Activated T-helper 17 cell treated with anti-CD3 and anti-CD28 coated beads, Interleukin-2, amount 50 U/mL, for 72 hours (primary cell): ENCODE results near the gene ENG. TPM values are rescaled to one million over a fixed set of nuclear protein-coding genes. Genes with fewer than 3 reads are reported as not detected.
"Not testable (repeated sequence)": the region's sequence is repeated elsewhere in the genome, so short reads cannot be mapped to it uniquely, and the experiment has no call there.

Experiments used
- ATAC-seq: fragments of 150-1000 bp; cut with Tn5 transposase; replicated peaks from 2 replicates; pipeline ENCODE4 v1.10.0; 2021; ENCODE audit warnings: mild to moderate bottlenecking, moderate library complexity
- H3K27ac Mint-ChIP-seq: one replicate; pipeline ENCODE4 v1.8.0; 2022; ENCODE audit warnings: mixed read lengths
- H3K27me3 Mint-ChIP-seq: one replicate; pipeline ENCODE4 v1.8.0; 2022; ENCODE audit warnings: mixed read lengths
- H3K36me3 Mint-ChIP-seq: one replicate; pipeline ENCODE4 v1.8.0; 2022; ENCODE audit warnings: low read depth, mild to moderate bottlenecking, mixed read lengths
- H3K4me1 Mint-ChIP-seq: one replicate; pipeline ENCODE4 v1.8.0; 2022; ENCODE audit warnings: mixed read lengths
- H3K4me3 Mint-ChIP-seq: one replicate; pipeline ENCODE4 v1.8.0; 2022; ENCODE audit warnings: mild to moderate bottlenecking, mixed read lengths
- H3K9me3 Mint-ChIP-seq: one replicate; pipeline ENCODE4 v1.8.0; 2022; ENCODE audit warnings: mixed read lengths
- total RNA-seq, 2 donors: library from RNA; stranded (reverse); gene quantifications; one replicate each; pipeline ENCODE4 v1.2.3, GENCODE V29; 2022

The ENG gene
- total RNA-seq, 2 donors from 2014 or later = 10.0 to 18.7 TPM

DNA sequence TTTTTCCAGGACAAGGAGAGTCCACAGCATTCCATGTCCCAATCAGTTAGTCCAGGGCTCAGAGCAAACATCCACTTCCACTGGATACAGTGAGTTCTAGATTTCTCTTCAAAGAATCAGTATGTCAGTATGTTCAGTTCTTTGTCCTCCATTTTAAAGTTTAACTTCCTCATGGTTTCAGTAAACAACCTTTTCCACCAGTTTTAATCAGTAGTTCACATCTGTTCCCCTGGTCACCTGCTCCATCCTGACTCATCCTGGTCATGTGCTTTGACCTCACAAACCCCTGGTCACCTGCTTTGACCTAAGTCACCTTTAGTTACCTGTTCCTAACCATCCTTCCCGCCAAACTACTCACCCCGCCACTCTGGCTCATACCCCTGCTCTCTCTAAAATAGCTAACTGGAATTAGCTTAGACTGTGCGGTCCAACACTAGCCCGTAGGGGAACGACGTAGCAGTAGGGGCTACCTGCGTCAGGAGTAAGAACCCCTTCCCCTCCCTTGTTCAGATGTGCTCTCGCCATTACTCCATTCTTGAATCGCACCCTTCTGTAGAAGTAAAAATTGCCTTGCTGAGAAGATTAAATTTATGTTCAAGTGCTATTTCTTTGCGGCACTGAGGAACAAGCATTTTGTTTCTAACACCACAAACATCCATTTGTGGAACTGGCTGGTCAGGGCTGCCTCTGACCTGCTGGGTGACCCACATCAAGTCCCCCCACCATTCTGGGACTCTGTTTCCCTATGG lies 5.5 kb downstream of the ENG start:
- Mint-ChIP-seq H3K27ac (peak overlapping the region; percentile 46), H3K9me3 (peaks cover 8% of the 10 kb centered on the region), H3K4me1 (peaks cover 5% of the 10 kb centered on the region), H3K27me3 (no peaks in the 10 kb centered on the region), H3K4me3 (no peak overlapping the region), H3K36me3 (peaks cover 9% of the 10 kb centered on the region)
- no peak for ATAC-seq

DNA sequence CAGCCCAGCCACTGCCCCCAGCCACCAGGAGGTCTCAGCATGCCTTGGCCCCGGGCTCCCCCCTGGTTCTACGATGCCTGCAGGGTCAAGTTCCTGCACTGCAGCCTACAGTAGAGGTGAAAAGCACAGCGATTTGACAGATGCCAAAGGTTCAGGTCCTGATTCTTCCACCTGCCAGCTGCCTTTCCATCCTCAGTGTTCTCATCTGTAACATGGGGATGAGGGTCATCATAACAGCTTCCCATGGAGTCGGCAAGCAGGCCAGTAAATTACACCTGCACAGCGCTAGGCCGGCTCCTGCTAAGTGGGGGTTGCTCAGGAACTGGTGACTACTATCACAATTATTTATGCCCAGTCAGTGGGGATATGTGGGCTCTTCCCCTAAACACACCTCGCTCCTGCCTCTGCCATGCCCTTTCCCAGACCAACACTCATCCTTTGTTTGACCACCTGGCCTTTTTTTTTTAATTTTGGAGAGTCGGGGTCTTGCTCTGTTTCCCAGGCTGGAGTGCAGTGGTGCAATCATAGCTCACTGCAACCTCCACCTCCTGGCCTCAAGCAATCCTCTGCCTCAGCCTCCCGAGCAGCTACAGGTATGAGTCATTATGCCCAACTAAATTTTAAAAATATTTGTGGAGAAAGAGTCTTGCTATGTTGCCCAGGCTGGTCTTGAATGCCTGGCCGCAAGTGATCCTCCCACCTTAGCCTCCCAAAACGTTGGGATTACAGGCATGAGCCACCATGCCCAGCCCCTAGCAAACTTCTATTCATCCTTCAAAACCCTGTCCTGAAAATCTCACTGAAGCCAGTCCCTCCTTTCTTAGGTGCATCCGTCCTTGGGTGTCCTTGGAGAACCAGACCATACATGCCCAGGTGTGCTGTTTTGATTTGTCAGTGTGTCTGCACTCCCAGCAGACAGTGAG lies 6.4 kb downstream of the ENG start:
- Mint-ChIP-seq H3K27me3 (no peaks in the 10 kb centered on the region), H3K36me3 (peaks cover 9% of the 10 kb centered on the region), H3K4me3 (no peak overlapping the region), H3K9me3 (peaks cover 8% of the 10 kb centered on the region), H3K4me1 (peaks cover 5% of the 10 kb centered on the region), H3K27ac (peak overlapping the region; percentile 46)
- ATAC-seq = no peak

DNA sequence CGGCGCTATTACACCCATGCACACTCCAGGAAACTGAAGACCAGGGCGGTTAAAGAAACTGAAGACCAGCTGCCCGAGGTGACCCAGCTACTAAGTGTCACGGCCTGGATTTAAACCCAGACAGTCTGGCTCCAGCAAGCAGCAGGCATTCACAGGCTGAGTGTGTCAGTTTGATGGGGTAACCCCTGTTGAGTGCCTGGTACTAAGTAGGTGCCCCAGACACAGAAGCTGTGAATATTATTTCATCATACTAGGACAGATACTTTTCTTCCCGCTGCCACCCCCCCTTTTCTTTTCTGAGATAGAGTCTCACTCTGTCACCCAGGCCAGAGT lies 7.3 kb downstream of the ENG start:
- no peak overlapping the region for H3K27ac Mint-ChIP-seq
- no peaks in the 10 kb centered on the region for H3K27me3 Mint-ChIP-seq
- H3K4me1 Mint-ChIP-seq = peaks cover 5% of the 10 kb centered on the region
- H3K36me3 Mint-ChIP-seq = peaks cover 9% of the 10 kb centered on the region
- H3K4me3 Mint-ChIP-seq = no peak overlapping the region
- ATAC-seq = no peak
- peaks cover 8% of the 10 kb centered on the region for H3K9me3 Mint-ChIP-seq

DNA sequence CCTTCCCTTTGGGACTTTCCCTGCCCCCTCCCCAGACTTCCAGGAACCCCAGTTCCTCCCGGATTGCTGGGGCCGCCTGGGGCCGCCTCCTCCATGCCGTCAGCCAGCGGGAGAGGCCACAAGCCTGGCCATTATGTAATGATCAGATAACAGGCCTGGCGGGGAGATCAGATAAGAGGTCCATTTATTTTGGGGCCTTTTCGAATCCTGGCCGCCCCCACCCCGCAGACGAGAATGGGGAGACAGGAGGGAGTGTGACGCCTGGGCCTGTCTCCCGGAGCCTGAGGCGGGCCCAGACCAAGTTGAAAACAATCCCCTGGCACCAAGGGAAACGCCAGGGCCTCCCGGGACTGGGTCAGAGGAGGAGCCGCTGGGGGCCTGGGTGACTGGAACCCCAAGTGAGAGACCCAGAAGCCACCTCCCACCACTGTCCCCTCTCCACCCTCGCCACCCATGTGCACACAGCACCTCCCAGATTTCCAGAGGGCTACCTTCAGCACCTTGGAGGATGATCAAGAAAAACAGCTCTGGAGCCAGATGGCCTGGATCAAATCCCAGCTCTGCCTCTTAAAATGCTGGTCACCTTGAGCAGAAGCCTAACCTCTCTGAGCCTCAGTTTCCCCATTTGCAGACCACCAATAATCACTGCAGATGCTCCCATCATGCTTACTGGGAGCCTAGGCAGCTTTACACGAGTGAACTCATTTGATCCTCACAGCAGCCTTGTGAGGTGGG lies 7.8 kb downstream of the ENG start:
- H3K9me3 Mint-ChIP-seq = peaks cover 8% of the 10 kb centered on the region
- H3K4me3 Mint-ChIP-seq = no peak overlapping the region
- H3K27me3 Mint-ChIP-seq = no peaks in the 10 kb centered on the region
- no peak overlapping the region for H3K27ac Mint-ChIP-seq
- peaks cover 5% of the 10 kb centered on the region for H3K4me1 Mint-ChIP-seq
- ATAC-seq = no peak
- H3K36me3 Mint-ChIP-seq = peaks cover 9% of the 10 kb centered on the region

DNA sequence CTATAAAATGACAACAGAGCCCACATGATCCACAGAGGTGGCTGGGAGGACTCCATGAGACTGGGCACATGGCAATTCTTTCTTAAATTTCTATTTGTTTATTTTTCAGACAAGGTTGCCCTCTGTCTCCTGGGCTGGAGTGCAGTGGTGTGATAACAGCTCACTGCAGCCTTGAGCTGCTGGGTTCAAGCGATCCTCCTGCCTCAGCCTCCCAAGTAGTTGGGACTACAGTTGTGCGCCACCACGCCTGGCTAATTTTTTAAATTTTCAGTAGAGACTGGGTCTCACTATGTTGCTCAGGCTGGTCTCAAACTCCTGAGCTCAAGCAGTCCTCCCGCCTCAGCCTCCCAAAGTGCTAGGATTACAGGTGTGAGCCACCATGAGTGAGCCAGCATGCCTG lies 8.8 kb downstream of the ENG start:
- not testable (repeated sequence) for ATAC-seq, H3K36me3 Mint-ChIP-seq, H3K27ac Mint-ChIP-seq, H3K27me3 Mint-ChIP-seq, H3K9me3 Mint-ChIP-seq, H3K4me1 Mint-ChIP-seq, H3K4me3 Mint-ChIP-seq

DNA sequence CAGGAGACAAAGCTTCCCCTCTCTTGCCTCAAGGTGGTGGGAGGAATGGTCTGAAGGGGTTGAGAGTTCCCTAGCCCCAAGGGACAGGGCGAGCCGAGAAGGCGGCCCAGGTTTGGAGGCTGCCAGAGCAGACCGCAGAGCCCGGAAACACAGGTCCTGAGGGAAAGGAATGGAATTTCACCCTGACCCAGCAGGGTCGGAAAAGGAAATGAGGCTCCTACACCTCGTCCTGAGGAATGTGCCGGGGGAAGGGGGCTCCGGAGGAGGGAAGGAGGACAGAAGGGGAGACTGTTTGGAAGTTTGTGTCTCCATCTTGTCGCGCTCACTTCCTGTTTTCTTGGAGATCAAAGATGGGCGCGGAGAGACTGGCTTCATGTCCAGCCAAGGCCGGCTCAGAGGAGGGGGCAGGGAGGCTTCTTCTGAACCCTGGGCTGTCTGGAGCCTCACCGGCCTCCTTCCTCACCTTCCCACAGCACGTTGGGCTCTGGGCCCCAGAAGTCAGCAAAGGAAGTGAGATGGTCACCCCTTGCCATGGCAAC lies 9.6 kb downstream of the ENG start:
- Mint-ChIP-seq H3K9me3 (peaks cover 8% of the 10 kb centered on the region), H3K4me1 (peaks cover 5% of the 10 kb centered on the region), H3K27me3 (no peaks in the 10 kb centered on the region), H3K27ac (no peak overlapping the region), H3K36me3 (peaks cover 9% of the 10 kb centered on the region), H3K4me3 (no peak overlapping the region)
- no peak for ATAC-seq

DNA sequence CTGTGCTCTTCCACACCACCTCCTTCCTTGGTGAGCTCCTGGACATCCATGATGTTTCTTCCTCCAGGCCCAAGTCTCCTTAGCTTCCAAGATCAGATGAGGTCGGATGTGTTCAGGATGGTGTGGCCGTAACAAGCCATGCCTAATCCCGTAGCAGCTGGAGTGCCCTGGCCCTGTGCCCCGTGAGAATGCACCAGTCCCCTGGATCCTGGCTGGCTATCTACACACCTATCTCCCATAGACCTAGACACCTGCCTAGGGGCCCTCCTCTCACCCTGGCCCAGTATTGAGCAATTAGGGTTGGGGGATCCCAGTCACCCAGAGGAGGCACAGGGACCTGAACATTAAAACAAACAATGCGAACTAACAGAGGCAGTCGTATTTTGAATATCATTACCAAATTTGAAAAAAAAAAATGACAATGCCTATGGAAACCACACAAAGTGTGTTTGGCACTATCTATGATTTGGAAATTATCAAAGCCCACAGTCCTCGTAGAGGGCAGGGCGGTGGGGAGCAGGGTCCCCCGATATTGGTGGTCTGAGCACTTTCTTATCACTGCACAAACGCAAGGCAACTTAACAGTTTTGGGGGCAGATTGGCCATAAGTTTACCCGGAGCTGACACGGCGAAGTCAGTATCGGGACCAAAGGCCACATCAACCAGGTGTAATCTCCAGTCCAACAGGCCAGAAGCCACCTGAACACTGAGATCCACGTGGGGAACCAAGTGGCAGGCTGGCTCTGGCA lies 13.2 kb downstream of the ENG start:
- H3K4me1 Mint-ChIP-seq = no peaks in the 10 kb centered on the region
- H3K36me3 Mint-ChIP-seq = no peaks in the 10 kb centered on the region
- H3K4me3 Mint-ChIP-seq = no peak overlapping the region
- no peaks in the 10 kb centered on the region for H3K9me3 Mint-ChIP-seq
- no peak for ATAC-seq
- H3K27ac Mint-ChIP-seq = no peak overlapping the region
- H3K27me3 Mint-ChIP-seq = no peaks in the 10 kb centered on the region

DNA sequence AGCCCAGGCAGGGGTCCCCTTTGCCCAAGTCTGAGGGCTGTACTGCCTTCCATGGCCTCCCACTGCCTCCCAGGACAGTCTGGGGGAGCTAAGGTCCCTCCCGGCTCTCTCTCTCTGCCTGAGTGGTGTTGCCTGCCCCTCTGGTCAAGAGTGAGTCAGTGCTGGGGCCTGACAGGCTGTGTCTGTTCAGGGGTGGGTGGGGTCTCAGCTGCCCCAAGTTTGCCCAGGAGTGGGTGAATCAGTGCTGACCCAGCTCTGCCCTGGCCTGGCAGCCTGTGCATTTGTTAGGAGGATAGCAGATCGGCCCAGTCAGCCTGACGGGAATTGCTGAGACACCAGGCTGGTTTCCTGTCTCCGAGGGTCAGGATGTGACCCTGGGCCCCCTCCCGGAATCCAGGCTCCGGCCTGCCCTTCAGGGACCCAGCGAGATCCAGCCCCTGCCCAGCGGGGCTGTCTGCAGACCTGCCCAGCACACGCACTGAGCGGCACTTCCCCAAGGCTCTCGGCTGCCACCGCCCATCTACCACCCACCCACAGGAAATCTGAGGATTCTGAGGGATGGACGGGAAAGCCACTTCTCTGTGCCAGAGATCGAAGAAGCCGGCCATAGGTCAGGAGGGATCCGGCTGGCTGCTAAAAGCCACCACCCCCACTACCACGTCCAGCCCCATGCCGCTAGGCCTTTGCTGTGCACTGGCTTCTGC lies 15.9 kb downstream of the ENG start:
- ATAC-seq = no peak
- Mint-ChIP-seq H3K4me1 (peaks cover 4% of the 10 kb centered on the region), H3K9me3 (no peaks in the 10 kb centered on the region), H3K27ac (no peak overlapping the region), H3K27me3 (no peaks in the 10 kb centered on the region), H3K4me3 (no peak overlapping the region), H3K36me3 (no peaks in the 10 kb centered on the region)

DNA sequence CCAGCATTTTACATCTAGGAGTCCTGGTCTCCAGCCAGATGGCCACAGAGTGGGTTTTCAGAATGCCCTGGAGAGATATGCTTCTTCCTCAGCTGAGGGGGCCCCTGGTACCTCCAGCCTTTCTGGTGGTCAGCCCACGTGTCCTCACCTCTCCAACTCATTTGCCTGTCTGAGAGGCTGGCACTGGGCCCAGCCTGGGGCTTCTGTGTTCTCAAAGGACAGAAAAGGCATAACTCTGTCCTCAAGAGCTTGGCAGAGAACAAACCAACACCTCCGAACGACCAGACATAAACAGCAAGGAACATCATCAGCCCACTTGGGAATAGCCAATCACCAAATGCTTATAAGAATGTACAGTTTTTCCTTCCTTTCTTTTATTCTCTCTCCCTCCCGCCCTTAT lies 17.1 kb downstream of the ENG start:
- no peaks in the 10 kb centered on the region for H3K27me3 Mint-ChIP-seq
- H3K27ac Mint-ChIP-seq = no peak overlapping the region
- peaks cover 4% of the 10 kb centered on the region for H3K4me1 Mint-ChIP-seq
- no peaks in the 10 kb centered on the region for H3K36me3 Mint-ChIP-seq
- H3K4me3 Mint-ChIP-seq = no peak overlapping the region
- H3K9me3 Mint-ChIP-seq = no peaks in the 10 kb centered on the region
- ATAC-seq = no peak

DNA sequence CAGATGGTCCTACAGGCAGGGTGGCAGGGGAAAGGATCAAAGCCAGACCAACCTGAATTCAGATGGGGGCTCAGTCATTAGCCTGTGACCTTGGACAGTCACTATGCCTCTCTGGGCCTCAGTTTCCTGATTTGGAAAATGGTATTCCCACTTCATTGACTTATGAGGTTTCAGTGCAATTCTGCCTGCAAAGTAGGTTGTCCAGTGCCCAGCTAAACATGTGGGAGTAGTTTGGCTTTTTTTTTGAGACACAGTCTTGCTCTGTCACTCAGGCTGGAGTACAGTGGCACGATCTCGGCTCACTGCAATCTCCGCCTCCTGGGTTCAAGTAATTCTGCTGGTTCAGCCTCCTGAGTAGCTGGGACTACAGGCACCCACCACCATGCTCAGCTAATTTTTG lies 17.9 kb downstream of the ENG start:
- not testable (repeated sequence) for H3K9me3 Mint-ChIP-seq, H3K27ac Mint-ChIP-seq, H3K4me1 Mint-ChIP-seq, ATAC-seq, H3K36me3 Mint-ChIP-seq, H3K27me3 Mint-ChIP-seq, H3K4me3 Mint-ChIP-seq

DNA sequence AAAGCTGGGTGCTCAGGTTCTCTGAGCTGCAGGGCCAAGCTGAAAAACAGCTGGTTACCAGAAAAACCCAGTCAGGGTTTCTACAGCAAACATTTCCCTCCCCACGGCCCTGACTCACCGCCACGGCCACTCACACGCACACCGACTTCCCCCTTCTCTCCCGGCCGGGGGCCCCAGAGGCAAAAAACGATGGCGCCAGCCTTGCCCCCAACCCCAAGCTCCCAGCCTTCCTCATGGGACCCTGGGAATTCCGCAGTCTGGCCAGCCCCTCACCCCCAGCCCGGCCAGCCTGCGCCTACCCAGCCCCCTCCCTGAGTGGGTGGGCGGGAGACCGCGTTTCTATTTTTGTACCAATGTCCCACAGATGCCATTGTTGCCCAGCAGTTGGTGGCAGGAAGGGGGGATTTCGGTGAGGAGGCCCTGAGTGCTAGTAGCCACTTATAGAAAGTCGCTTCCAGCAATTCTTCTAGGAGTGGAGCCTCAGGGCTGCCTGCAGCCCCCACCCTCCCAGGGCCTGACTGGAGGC lies 18.4 kb downstream of the ENG start:
- Mint-ChIP-seq H3K4me3 (no peak overlapping the region), H3K4me1 (peaks cover 4% of the 10 kb centered on the region), H3K36me3 (no peaks in the 10 kb centered on the region), H3K27ac (no peak overlapping the region), H3K27me3 (no peaks in the 10 kb centered on the region), H3K9me3 (no peaks in the 10 kb centered on the region)
- peak; percentile 62 for ATAC-seq

DNA sequence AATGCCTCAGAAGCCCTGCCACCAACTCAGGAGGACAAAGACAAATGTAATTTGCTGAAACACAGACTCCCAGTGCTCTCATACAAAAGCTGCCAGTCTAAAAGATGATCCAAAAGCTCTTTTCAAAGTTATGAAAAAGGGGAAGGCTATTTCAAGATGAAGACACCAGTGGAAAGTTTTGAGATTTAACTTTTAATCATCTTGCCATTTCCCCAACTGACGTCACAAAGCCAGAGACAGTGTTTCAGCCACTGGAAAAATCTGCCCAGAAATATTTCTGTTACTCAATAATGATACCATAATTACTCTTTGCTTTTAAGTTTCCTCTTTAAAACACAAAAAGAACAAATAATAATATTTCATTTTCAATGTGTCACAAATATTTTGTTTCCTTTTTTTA lies 20.9 kb downstream of the ENG start:
- Mint-ChIP-seq H3K27ac (peak overlapping the region; percentile 19), H3K9me3 (no peaks in the 10 kb centered on the region), H3K27me3 (no peaks in the 10 kb centered on the region), H3K4me1 (peaks cover 4% of the 10 kb centered on the region), H3K36me3 (no peaks in the 10 kb centered on the region), H3K4me3 (no peak overlapping the region)
- peak; percentile 21 for ATAC-seq

DNA sequence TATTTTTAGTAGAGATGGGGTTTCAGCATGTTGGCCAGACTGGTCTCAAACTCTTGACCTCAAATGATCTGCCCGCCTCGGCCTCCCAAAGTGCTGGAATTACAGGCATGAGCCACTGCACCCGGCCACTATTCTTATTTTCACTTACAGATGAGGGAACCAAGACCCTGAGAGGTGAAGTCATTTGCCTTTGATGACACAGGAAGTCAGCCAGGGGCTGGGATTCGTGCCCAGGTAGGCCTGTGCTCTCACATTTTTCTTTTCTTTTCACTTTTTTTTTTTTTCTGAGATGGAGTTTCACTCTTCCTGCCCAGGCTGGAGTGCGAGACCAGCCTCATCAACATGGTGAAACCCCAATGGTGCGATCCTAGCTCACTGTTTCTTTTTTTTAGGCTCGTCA lies 22.2 kb downstream of the ENG start:
- no peaks in the 10 kb centered on the region for H3K9me3 Mint-ChIP-seq
- ATAC-seq = no peak
- H3K4me3 Mint-ChIP-seq = no peak overlapping the region
- H3K27me3 Mint-ChIP-seq = no peaks in the 10 kb centered on the region
- H3K36me3 Mint-ChIP-seq = no peaks in the 10 kb centered on the region
- H3K27ac Mint-ChIP-seq = peak overlapping the region; percentile 64
- H3K4me1 Mint-ChIP-seq = peaks cover 4% of the 10 kb centered on the region
